ENCODE results near the gene ZDHHC12. TPM values are rescaled to one million over a fixed set of nuclear protein-coding genes. Genes with fewer than 3 reads are reported as not detected.

The ZDHHC12 gene
- total RNA-seq, 1 donor = 35.1 TPM

GRCh38 chr9:128715436-128715750, 8.5 kb downstream of the ZDHHC12 start:
- Histone ChIP-seq H3K79me2 (ENCODE audit: insufficient read depth, low read length) (no peaks in the 10 kb centered on the region), H3K4me1 (ENCODE audit: insufficient read depth, low read length) (no peaks in the 10 kb centered on the region), H2AFZ (ENCODE audit: low read length) (no peak overlapping the region), H3K36me3 (ENCODE audit: insufficient read depth, low read length) (no peaks in the 10 kb centered on the region), H3K4me2 (ENCODE audit: insufficient read depth, low read length) (no peak overlapping the region), H3K27me3 (ENCODE audit: insufficient read depth, low read length) (no peaks in the 10 kb centered on the region), H3K9me3 (ENCODE audit: low read depth, low read length) (no peaks in the 10 kb centered on the region), H3K27ac (ENCODE audit: low read depth, low read length) (no peak overlapping the region), H3K4me3 (ENCODE audit: insufficient read depth, low read length) (no peak overlapping the region), H4K20me1 (ENCODE audit: insufficient read depth, low read length) (no peaks in the 10 kb centered on the region)
- peak; percentile 31 for DNase-seq (ENCODE audit: insufficient read length, low spot score, missing footprints)
- TF ChIP-seq CTCF (IDR thresholded peaks at IDR 0.05; ENCODE audit: extremely low read depth, low read depth, low read length) = no peak

- H2AFZ ChIP-seq (ENCODE audit: low read length) = no peak overlapping the region
- no peaks in the 10 kb centered on the region for H3K79me2 ChIP-seq (ENCODE audit: insufficient read depth, low read length)
- H4K20me1 ChIP-seq (ENCODE audit: insufficient read depth, low read length) = no peaks in the 10 kb centered on the region
- H3K9me3 ChIP-seq (ENCODE audit: low read depth, low read length) = no peaks in the 10 kb centered on the region
- H3K4me1 ChIP-seq (ENCODE audit: insufficient read depth, low read length) = no peaks in the 10 kb centered on the region
- no peak for TF ChIP-seq CTCF (IDR thresholded peaks at IDR 0.05; ENCODE audit: extremely low read depth, low read depth, low read length)
- no peaks in the 10 kb centered on the region for H3K36me3 ChIP-seq (ENCODE audit: insufficient read depth, low read length)
- no peak overlapping the region for H3K4me2 ChIP-seq (ENCODE audit: insufficient read depth, low read length)
- no peaks in the 10 kb centered on the region for H3K27me3 ChIP-seq (ENCODE audit: insufficient read depth, low read length)
- DNase-seq (ENCODE audit: insufficient read length, low spot score, missing footprints) = peak; percentile 54
- no peak overlapping the region for H3K4me3 ChIP-seq (ENCODE audit: insufficient read depth, low read length)
- no peak overlapping the region for H3K27ac ChIP-seq (ENCODE audit: low read depth, low read length)
Observed at GRCh38 chr9:128714586-128715435, 9.1 kb downstream of the ZDHHC12 start.

GRCh38 chr9:128713941-128714573, 9.9 kb downstream of the ZDHHC12 start:
- no peak overlapping the region for H3K4me3 ChIP-seq (ENCODE audit: insufficient read depth, low read length)
- peak; percentile 58 for DNase-seq (ENCODE audit: insufficient read length, low spot score, missing footprints)
- no peak overlapping the region for H2AFZ ChIP-seq (ENCODE audit: low read length)
- H3K36me3 ChIP-seq (ENCODE audit: insufficient read depth, low read length) = no peaks in the 10 kb centered on the region
- H3K4me2 ChIP-seq (ENCODE audit: insufficient read depth, low read length) = no peak overlapping the region
- H3K9me3 ChIP-seq (ENCODE audit: low read depth, low read length) = no peaks in the 10 kb centered on the region
- H3K4me1 ChIP-seq (ENCODE audit: insufficient read depth, low read length) = no peaks in the 10 kb centered on the region
- no peaks in the 10 kb centered on the region for H4K20me1 ChIP-seq (ENCODE audit: insufficient read depth, low read length)
- H3K79me2 ChIP-seq (ENCODE audit: insufficient read depth, low read length) = no peaks in the 10 kb centered on the region
- TF ChIP-seq CTCF (IDR thresholded peaks at IDR 0.05; ENCODE audit: extremely low read depth, low read depth, low read length) = no peak
- no peak overlapping the region for H3K27ac ChIP-seq (ENCODE audit: low read depth, low read length)
- H3K27me3 ChIP-seq (ENCODE audit: insufficient read depth, low read length) = no peaks in the 10 kb centered on the region

GRCh38 chr9:128713411-128713780, 10.5 kb downstream of the ZDHHC12 start:
- H4K20me1 ChIP-seq (ENCODE audit: insufficient read depth, low read length) = no peaks in the 10 kb centered on the region
- no peaks in the 10 kb centered on the region for H3K9me3 ChIP-seq (ENCODE audit: low read depth, low read length)
- H3K79me2 ChIP-seq (ENCODE audit: insufficient read depth, low read length) = no peaks in the 10 kb centered on the region
- TF ChIP-seq CTCF (IDR thresholded peaks at IDR 0.05; ENCODE audit: extremely low read depth, low read depth, low read length) = no peak
- H3K36me3 ChIP-seq (ENCODE audit: insufficient read depth, low read length) = no peaks in the 10 kb centered on the region
- no peak overlapping the region for H3K27ac ChIP-seq (ENCODE audit: low read depth, low read length)
- DNase-seq (ENCODE audit: insufficient read length, low spot score, missing footprints) = peak; percentile 35
- no peaks in the 10 kb centered on the region for H3K27me3 ChIP-seq (ENCODE audit: insufficient read depth, low read length)
- no peak overlapping the region for H2AFZ ChIP-seq (ENCODE audit: low read length)
- H3K4me2 ChIP-seq (ENCODE audit: insufficient read depth, low read length) = no peak overlapping the region
- no peak overlapping the region for H3K4me3 ChIP-seq (ENCODE audit: insufficient read depth, low read length)
- no peaks in the 10 kb centered on the region for H3K4me1 ChIP-seq (ENCODE audit: insufficient read depth, low read length)
